CD8-positive, alpha-beta memory T cell (primary cell): Measurements from ENCODE around the gene CIT. TPM values are rescaled to one million over a fixed set of nuclear protein-coding genes. Genes with fewer than 3 reads are reported as not detected.

Source experiments
- CTCF ChIA-PET: fragments of 350-600 bp; sonication (Branson Sonifier 250); formaldehyde crosslinking; loops from one replicate; lab custom pipeline; 2021; ENCODE audit warnings: antibody characterized with exemption; lab: Charles Lee
- POLR2A ChIA-PET: fragments of 350-600 bp; sonication (Branson Sonifier 250); formaldehyde crosslinking; loops from one replicate; lab custom pipeline; 2021; ENCODE audit warnings: antibody characterized with exemption; lab: Charles Lee
- DNase-seq, 5 donors: peaks; one replicate each; pipeline versions ENCODE4 v3.0.0 to v3.0.0-alpha.2; 2020 to 2022; ENCODE audit warnings: mixed read lengths in 1 of 5
- H3K27ac ChIP-seq: one replicate; pipeline ENCODE4 v1.7.0; 2013; ENCODE audit warnings: low read depth, mild to moderate bottlenecking, low read length, moderate library complexity
- H3K27me3 ChIP-seq: 2 replicates; pipeline ENCODE4 v1.7.0; 2013; ENCODE audit warnings: low read length, mild to moderate bottlenecking; ENCODE audit not compliant: insufficient read depth, poor library complexity, severe bottlenecking
- H3K36me3 ChIP-seq: 2 replicates; pipeline ENCODE4 v1.7.0; 2013; ENCODE audit warnings: mild to moderate bottlenecking, low read length, moderate library complexity; ENCODE audit not compliant: insufficient read depth
- H3K4me1 ChIP-seq: 2 replicates; pipeline ENCODE4 v1.7.0; 2013; ENCODE audit warnings: mild to moderate bottlenecking, low read length, moderate library complexity; ENCODE audit not compliant: insufficient read depth
- H3K4me3 ChIP-seq: 2 replicates; pipeline ENCODE4 v1.7.0; 2013; ENCODE audit warnings: mild to moderate bottlenecking, low read length
- H3K9me3 ChIP-seq: 2 replicates; pipeline ENCODE4 v1.7.0; 2013; ENCODE audit warnings: mild to moderate bottlenecking, low read length
- H3K27ac Mint-ChIP-seq, 8 donors: one replicate each; pipeline ENCODE4 v1.8.0; 2020 to 2021; ENCODE audit warnings: mixed read lengths in 8 of 8, mild to moderate bottlenecking in 6 of 8, inconsistent platforms in 3 of 8, moderate library complexity in 3 of 8
- H3K27me3 Mint-ChIP-seq, 2 donors: one replicate each; pipeline ENCODE4 v1.8.0; 2020 to 2021; ENCODE audit warnings: mixed read lengths in 2 of 2, mild to moderate bottlenecking in 1 of 2, moderate library complexity in 1 of 2
- H3K36me3 Mint-ChIP-seq, 3 donors: one replicate each; pipeline ENCODE4 v1.8.0; 2020 to 2021; ENCODE audit warnings: mixed read lengths in 3 of 3, inconsistent platforms in 1 of 3, mild to moderate bottlenecking in 1 of 3
- H3K4me1 Mint-ChIP-seq, 3 donors: one replicate each; pipeline ENCODE4 v1.8.0; 2020 to 2021; ENCODE audit warnings: mixed read lengths in 3 of 3, inconsistent platforms in 1 of 3, mild to moderate bottlenecking in 1 of 3
- H3K4me3 Mint-ChIP-seq, 7 donors: one replicate each; pipeline ENCODE4 v1.8.0; 2020 to 2021; ENCODE audit warnings: mixed read lengths in 7 of 7, mild to moderate bottlenecking in 6 of 7, moderate library complexity in 4 of 7, inconsistent platforms in 2 of 7
- H3K9me3 Mint-ChIP-seq, 5 donors: one replicate each; pipeline ENCODE4 v1.8.0; 2020 to 2022; ENCODE audit warnings: mixed read lengths in 5 of 5, mild to moderate bottlenecking in 3 of 5, moderate library complexity in 2 of 5, inconsistent platforms in 1 of 5
- polyA plus RNA-seq: library from polyadenylated mRNA; unstranded; fragments of 300-500 nt; fragmentation: Illumina TruSeq; gene quantifications from one replicate; pipeline ENCODE4 v1.2.3, GENCODE V29; 2021
- total RNA-seq, 2 experiments: library from RNA; stranded (reverse); gene quantifications; one replicate each; pipeline ENCODE4 v1.2.3, GENCODE V29; 2021

CIT gene
- total and polyA plus RNA-seq, 3 experiments from 2014 or later: 0.61 to 19.3 (median 17.6) TPM

DNA sequence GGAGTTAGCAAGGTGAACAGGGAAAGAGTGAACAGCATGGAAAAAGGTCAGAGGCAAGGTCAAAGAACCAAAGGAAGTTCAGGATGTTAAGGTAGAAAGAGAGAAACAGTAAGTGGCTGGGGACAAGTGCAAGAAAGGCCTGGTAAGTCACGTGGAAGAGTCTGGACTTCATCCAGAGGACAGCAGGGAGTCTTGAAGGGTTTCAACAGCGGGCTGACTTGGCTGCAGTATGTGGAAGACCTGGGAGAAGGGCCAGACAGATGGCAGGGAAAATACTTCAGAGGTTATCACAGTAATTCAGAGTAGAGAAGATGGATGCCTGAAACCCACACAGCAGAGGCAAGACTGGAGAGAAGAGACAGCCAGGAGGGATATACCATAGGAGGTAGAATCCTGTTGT is 34.0 kb downstream of the CIT start:
- no peaks in the 10 kb centered on the region for H3K36me3 ChIP-seq
- no peak overlapping the region for H3K4me3 ChIP-seq
- H3K27ac ChIP-seq: no peak overlapping the region
- H3K4me1 ChIP-seq: no peaks in the 10 kb centered on the region
- Mint-ChIP-seq H3K4me1 (no peaks in the 10 kb centered on the region), H3K9me3 (peaks cover 0 to 5% (median 0%) of the 10 kb centered on the region in 5 donors), H3K36me3 (peaks cover 0 to 8% (median 5%) of the 10 kb centered on the region in 3 donors), H3K27me3 (no peaks in the 10 kb centered on the region), H3K4me3 (no peak overlapping the region), H3K27ac (no peak overlapping the region)
- H3K9me3 ChIP-seq: no peaks in the 10 kb centered on the region
- no peaks in the 10 kb centered on the region for H3K27me3 ChIP-seq
- DNase-seq: no peak
- CTCF ChIA-PET: no interaction called here
- POLR2A ChIA-PET: no interaction called here

DNA sequence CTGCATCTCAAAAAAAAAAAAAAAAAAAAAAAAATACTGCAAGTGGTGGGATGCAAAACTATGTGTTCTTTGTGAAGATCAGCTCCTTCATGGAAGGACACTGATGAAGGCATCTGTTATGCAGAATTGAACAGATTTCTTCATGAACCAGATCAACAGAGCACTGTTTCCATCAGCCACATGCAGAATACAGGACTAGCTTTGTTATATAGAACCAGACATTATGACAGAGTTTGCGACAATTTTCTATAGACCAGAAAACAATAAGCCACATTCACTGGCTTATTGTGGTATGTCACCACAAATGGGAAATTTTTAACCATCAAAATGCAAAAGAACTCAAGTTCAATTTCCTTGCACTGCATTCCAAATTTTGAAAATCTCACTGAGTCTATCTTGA is 34.7 kb downstream of the CIT start:
- H3K27ac ChIP-seq: no peak overlapping the region
- Mint-ChIP-seq H3K27ac (no peak overlapping the region), H3K9me3 (peaks cover 0 to 5% (median 0%) of the 10 kb centered on the region in 5 donors), H3K27me3 (no peaks in the 10 kb centered on the region), H3K4me3 (no peak overlapping the region), H3K4me1 (no peaks in the 10 kb centered on the region), H3K36me3 (peaks cover 0 to 8% (median 5%) of the 10 kb centered on the region in 3 donors)
- H3K4me1 ChIP-seq: no peaks in the 10 kb centered on the region
- no peaks in the 10 kb centered on the region for H3K9me3 ChIP-seq
- no peaks in the 10 kb centered on the region for H3K36me3 ChIP-seq
- ChIA-PET CTCF (no interaction called here), POLR2A (no interaction called here)
- H3K27me3 ChIP-seq: no peaks in the 10 kb centered on the region
- DNase-seq: no peak
- no peak overlapping the region for H3K4me3 ChIP-seq

DNA sequence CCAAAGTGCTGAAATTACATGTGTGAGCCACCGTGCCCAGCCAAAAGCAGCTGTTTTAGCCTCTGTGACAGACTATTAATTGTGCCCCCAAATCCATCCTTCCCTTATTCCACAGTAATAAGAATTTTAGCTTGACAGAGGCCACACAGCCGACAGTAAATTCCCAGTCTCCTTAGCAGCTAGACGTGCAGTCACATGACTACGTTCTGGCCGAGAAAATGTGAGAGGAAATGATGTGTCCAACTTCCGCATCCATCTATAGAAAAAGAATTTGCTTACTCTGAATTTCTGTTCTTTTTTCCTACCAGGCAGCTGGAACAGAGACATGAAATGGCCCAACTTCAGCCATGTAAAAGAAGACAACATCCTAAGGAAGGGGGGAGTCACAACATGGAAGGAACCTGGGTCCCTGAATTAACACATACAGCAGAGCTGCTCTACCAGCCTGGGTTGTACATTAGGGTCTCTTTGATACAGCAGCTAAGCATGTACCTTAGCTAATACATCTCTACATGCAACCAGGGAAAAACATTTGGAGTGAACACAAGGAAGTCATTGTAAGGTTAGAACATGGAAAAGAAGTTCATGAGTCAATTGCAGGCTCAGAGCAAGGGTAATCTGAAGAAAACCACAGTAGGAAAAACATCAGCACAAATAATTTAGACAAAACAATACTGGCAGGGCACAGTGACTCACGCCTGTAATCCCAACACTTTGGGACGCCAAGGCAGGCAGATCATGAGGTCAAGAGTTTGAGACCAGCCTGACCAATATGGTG is 35.5 kb downstream of the CIT start:
- ChIA-PET CTCF (interaction anchor here (1.4 kb wide), 1 partner anchor 9 kb away, joined by 3 read pairs; no protein-coding TSS in a partner anchor), POLR2A (no interaction called here)
- Histone ChIP-seq H3K27me3 (no peaks in the 10 kb centered on the region), H3K9me3 (no peaks in the 10 kb centered on the region), H3K36me3 (no peaks in the 10 kb centered on the region), H3K4me1 (no peaks in the 10 kb centered on the region), H3K27ac (no peak overlapping the region), H3K4me3 (no peak overlapping the region)
- Mint-ChIP-seq H3K36me3 (peaks cover 0 to 8% (median 5%) of the 10 kb centered on the region in 3 donors), H3K4me1 (no peaks in the 10 kb centered on the region), H3K9me3 (peaks cover 0 to 5% (median 0%) of the 10 kb centered on the region in 5 donors), H3K27ac (peak overlapping the region in 1 of 8 donors; percentile 56), H3K4me3 (no peak overlapping the region), H3K27me3 (no peaks in the 10 kb centered on the region)
- no peak for DNase-seq

DNA sequence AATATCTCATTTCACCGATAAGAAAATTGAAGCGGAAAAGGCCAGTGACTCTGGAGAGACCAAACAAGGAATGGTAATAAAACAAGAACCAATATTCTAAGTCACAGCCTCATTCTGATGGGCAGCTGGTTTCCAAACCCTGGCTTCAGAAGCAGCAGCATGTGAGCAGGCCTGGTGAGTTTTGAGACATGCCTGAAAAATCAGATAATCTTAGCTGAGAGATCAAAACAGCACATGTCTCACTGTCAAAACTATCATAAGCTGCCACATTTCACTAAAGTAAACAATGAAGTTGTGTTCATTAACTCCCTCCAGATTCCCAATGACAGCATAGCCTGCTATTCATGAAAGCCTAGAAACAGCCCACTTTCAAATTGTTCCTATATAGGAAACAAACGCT is 36.5 kb downstream of the CIT start:
- H3K36me3 Mint-ChIP-seq: peaks cover 0 to 8% (median 5%) of the 10 kb centered on the region in 3 donors
- H3K9me3 Mint-ChIP-seq: peaks cover 0 to 5% (median 0%) of the 10 kb centered on the region in 5 donors
- H3K27me3 Mint-ChIP-seq: no peaks in the 10 kb centered on the region
- H3K27me3 ChIP-seq: no peaks in the 10 kb centered on the region
- no peak overlapping the region for H3K27ac ChIP-seq
- no peaks in the 10 kb centered on the region for H3K36me3 ChIP-seq
- H3K4me3 Mint-ChIP-seq: no peak overlapping the region
- no peak overlapping the region for H3K4me3 ChIP-seq
- H3K4me1 ChIP-seq: no peaks in the 10 kb centered on the region
- no peak for DNase-seq
- ChIA-PET POLR2A (no interaction called here), CTCF (interaction anchor here (1.4 kb wide), 1 partner anchor 10 kb away, joined by 3 read pairs; no protein-coding TSS in a partner anchor)
- no peak overlapping the region for H3K27ac Mint-ChIP-seq
- no peaks in the 10 kb centered on the region for H3K4me1 Mint-ChIP-seq
- H3K9me3 ChIP-seq: no peaks in the 10 kb centered on the region

DNA sequence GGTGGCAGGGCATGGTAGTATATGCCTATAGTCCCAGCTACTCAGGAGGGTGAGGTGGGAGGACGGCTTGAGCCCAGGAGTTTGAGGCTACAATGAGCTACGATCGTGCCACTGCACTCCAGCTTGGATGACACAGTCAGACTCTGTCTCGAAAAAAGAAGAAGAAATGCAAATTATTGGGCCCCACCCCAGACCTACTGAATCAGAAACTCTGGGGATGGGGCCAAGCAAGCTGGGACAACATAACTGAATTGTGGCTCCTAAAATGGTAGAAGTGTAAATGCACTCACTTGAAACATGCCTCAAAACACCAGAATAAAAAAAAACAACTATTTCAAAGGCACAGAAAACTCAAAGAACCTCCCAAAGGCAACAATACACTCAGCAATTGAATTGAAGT is 37.0 kb downstream of the CIT start:
- Histone ChIP-seq H3K9me3 (no peaks in the 10 kb centered on the region), H3K27ac (no peak overlapping the region), H3K36me3 (no peaks in the 10 kb centered on the region), H3K4me3 (no peak overlapping the region), H3K27me3 (no peaks in the 10 kb centered on the region), H3K4me1 (no peaks in the 10 kb centered on the region)
- ChIA-PET POLR2A (no interaction called here), CTCF (no interaction called here)
- Mint-ChIP-seq H3K9me3 (peaks cover 0 to 5% (median 0%) of the 10 kb centered on the region in 5 donors), H3K4me1 (no peaks in the 10 kb centered on the region), H3K4me3 (no peak overlapping the region), H3K27ac (no peak overlapping the region), H3K27me3 (no peaks in the 10 kb centered on the region), H3K36me3 (peaks cover 0 to 8% (median 5%) of the 10 kb centered on the region in 3 donors)
- DNase-seq: no peak

DNA sequence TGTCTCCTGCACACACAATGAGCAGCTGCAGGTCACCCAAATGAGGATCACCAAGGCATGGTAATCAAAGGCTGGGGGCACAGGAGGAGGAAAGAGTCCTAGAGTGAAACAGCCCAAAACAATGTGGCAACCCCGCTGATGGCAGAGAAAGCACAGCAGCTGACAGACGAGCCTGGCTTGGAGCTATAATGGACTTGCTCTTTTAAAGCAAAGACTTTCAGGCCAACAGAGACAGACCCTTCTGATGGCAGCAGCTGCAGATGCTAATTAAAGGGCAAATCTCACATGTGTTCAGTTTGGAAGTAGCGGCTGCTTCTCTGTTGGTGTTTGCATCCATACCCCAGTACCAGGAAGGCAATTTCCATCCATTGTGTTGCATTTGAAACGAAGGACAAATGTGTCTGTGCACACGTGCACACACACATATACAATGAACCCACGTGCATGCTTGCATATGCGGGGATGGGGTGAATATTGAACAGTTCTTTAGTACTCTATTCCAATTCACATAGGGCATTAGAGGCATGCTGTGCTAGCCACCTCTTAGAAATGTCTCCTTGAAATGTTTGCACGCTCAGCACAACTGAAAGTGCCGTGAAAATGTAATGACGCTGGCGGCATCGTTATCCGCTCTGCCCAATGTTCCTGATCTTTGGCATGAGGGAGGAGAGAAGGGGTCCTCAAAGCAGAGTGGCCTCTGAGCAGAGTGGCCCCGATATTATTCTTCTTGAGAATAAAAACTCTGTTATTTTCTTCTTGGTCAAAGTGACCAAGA is 38.1 kb downstream of the CIT start:
- H3K27ac Mint-ChIP-seq: no peak overlapping the region
- H3K4me1 ChIP-seq: no peaks in the 10 kb centered on the region
- H3K36me3 Mint-ChIP-seq: peaks cover 0 to 8% (median 5%) of the 10 kb centered on the region in 3 donors
- H3K4me3 ChIP-seq: no peak overlapping the region
- H3K9me3 ChIP-seq: no peaks in the 10 kb centered on the region
- no peaks in the 10 kb centered on the region for H3K4me1 Mint-ChIP-seq
- CTCF ChIA-PET: no interaction called here
- H3K4me3 Mint-ChIP-seq: no peak overlapping the region
- POLR2A ChIA-PET: no interaction called here
- H3K9me3 Mint-ChIP-seq: peaks cover 0 to 5% (median 0%) of the 10 kb centered on the region in 5 donors
- H3K36me3 ChIP-seq: no peaks in the 10 kb centered on the region
- H3K27ac ChIP-seq: no peak overlapping the region
- H3K27me3 ChIP-seq: no peaks in the 10 kb centered on the region
- H3K27me3 Mint-ChIP-seq: no peaks in the 10 kb centered on the region
- no peak for DNase-seq

DNA sequence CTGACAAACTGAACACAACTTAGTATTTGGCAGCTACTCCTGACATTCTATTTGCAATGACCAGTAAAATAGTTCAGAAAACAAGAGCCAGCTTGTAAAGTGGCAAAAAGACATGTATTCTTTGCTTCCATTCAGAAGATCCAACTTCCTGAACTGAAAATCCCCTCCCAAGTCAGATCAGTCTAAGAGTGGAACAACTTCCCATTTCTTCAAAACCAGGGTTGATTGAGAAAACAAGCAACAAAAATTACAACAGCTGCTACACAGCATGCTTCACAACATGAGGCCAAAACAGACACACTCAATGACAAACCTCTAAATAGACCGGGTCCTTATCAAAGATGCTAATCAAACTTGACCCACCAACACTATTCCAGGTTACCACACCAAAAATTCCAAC is 40.3 kb downstream of the CIT start:
- Mint-ChIP-seq H3K27ac (peak overlapping the region in 1 of 8 donors; percentile 16), H3K36me3 (peaks cover 0 to 6% (median 5%) of the 10 kb centered on the region in 3 donors), H3K9me3 (peaks cover 0 to 5% (median 0%) of the 10 kb centered on the region in 5 donors), H3K27me3 (no peaks in the 10 kb centered on the region), H3K4me1 (no peaks in the 10 kb centered on the region), H3K4me3 (no peak overlapping the region)
- Histone ChIP-seq H3K27ac (no peak overlapping the region), H3K4me3 (no peak overlapping the region), H3K36me3 (no peaks in the 10 kb centered on the region), H3K4me1 (no peaks in the 10 kb centered on the region), H3K27me3 (no peaks in the 10 kb centered on the region), H3K9me3 (no peaks in the 10 kb centered on the region)
- ChIA-PET POLR2A (no interaction called here), CTCF (no interaction called here)
- DNase-seq: no peak

DNA sequence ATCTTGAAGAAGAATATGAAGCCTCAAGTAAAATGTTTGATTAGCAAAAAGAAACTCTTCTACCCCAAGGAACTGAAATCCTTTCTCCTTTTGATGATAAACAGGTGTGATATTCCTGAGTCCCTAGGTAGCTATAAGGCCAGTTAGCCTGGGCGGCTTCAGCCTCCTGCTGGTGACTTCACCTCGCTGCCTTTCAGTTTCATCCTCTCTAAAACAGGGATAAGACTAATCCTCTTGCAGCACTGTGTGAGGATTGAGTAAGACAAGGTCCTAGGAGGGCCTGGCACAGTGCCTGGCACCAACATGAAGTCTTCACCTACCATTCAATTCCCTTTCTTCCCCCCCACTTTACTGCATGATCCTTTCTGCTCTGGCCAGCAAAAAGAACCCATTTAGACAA is 42.1 kb downstream of the CIT start:
- no peaks in the 10 kb centered on the region for H3K4me1 ChIP-seq
- no peak overlapping the region for H3K27ac ChIP-seq
- CTCF ChIA-PET: no interaction called here
- H3K36me3 ChIP-seq: no peaks in the 10 kb centered on the region
- H3K27me3 ChIP-seq: no peaks in the 10 kb centered on the region
- DNase-seq: no peak
- peak overlapping the region in 1 of 8 donors; percentile 85 for H3K27ac Mint-ChIP-seq
- no peaks in the 10 kb centered on the region for H3K9me3 ChIP-seq
- POLR2A ChIA-PET: no interaction called here
- peaks cover 0 to 4% (median 0%) of the 10 kb centered on the region in 3 donors for H3K36me3 Mint-ChIP-seq
- no peak overlapping the region for H3K4me3 Mint-ChIP-seq
- H3K27me3 Mint-ChIP-seq: no peaks in the 10 kb centered on the region
- H3K9me3 Mint-ChIP-seq: no peaks in the 10 kb centered on the region
- H3K4me1 Mint-ChIP-seq: no peaks in the 10 kb centered on the region
- no peak overlapping the region for H3K4me3 ChIP-seq
